Dendritic cell treated with granulocyte-macrophage colony-stimulating factor and Interleukin-4, amounts not matched to agents 40 ng/mL and 50 ng/mL, for 4 days (primary cell): Measurements from ENCODE around the gene KRTAP16-1.
"Not testable (repeated sequence)": the region's sequence is repeated elsewhere in the genome, so short reads cannot be mapped to it uniquely, and the experiment has no call there.

Source experiments
- H3K27ac Mint-ChIP-seq: one replicate; pipeline ENCODE4 v1.8.0; 2022; ENCODE audit warnings: mild to moderate bottlenecking, mixed read lengths
- H3K27me3 Mint-ChIP-seq: one replicate; pipeline ENCODE4 v1.8.0; 2022; ENCODE audit warnings: mild to moderate bottlenecking, mixed read lengths
- H3K36me3 Mint-ChIP-seq: one replicate; pipeline ENCODE4 v1.8.0; 2022; ENCODE audit warnings: low read depth, mixed read lengths
- H3K4me1 Mint-ChIP-seq: one replicate; pipeline ENCODE4 v1.8.0; 2022; ENCODE audit warnings: low read depth, mixed read lengths
- H3K4me3 Mint-ChIP-seq: one replicate; pipeline ENCODE4 v1.8.0; 2022; ENCODE audit warnings: mild to moderate bottlenecking, moderate library complexity, mixed read lengths
- H3K9me3 Mint-ChIP-seq: one replicate; pipeline ENCODE4 v1.8.0; 2022; ENCODE audit warnings: mixed read lengths
- intact Hi-C: fragments of 100-400 bp; cut with micrococcal nuclease; formaldehyde crosslinking; loops from one replicate; pipeline ENCODE4 v1.15.0; 2022

KRTAP16-1 gene

DNA sequence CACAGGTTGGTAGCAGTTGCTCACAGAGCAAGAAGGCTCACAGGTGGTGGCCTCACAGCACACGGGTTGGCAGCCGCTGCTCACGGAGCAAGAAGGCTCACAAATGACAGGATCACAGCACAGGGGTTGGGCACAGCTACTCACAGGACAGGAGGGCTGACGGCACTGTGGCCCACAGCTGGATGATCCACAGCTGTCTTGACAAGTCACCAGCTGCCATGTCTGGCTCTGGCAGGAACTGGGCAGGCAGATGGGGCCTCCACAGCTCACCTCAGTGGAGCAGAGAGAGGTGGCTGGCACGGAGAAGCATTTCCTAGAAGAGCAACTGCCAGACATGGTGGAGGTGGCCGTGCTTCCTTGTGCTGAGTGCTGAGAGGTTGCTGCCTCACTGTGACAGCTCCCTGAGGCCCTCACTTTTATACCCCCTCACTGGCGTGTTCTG lies at the start of gene KRTAP16-1:
Gene KRTAP16-1, minus strand, starts transcription at position 392 of the 442 bp plus-strand sequence. Its CDS starts 56 bp downstream, at position 336.
- peak within 1 kb of the TSS; percentile 44 for H3K4me3 Mint-ChIP-seq
- H3K9me3 Mint-ChIP-seq: peaks cover 28% of the 10 kb centered on the region
- H3K27ac Mint-ChIP-seq: peak within 1 kb of the TSS; percentile 23
- H3K36me3 Mint-ChIP-seq: no peaks in the 10 kb centered on the region
- peaks cover 20% of the 10 kb centered on the region for H3K4me1 Mint-ChIP-seq
- H3K27me3 Mint-ChIP-seq: peaks cover 16% of the 10 kb centered on the region
- intact Hi-C loops: no loop called here

GRCh38 chr17:41354536-41354935 lies 45.4 kb upstream of the KRTAP16-1 start:
- Mint-ChIP-seq H3K4me3 (no peak overlapping the region), H3K4me1 (no peaks in the 10 kb centered on the region), H3K27me3 (peaks cover 9% of the 10 kb centered on the region), H3K9me3 (no peaks in the 10 kb centered on the region), H3K27ac (no peak overlapping the region), H3K36me3 (no peaks in the 10 kb centered on the region)
- intact Hi-C loops: no loop called here

GRCh38 chr17:41352597-41353366 lies 43.7 kb upstream of the KRTAP16-1 start:
- no peaks in the 10 kb centered on the region for H3K36me3 Mint-ChIP-seq
- intact Hi-C loops: no loop called here

DNA sequence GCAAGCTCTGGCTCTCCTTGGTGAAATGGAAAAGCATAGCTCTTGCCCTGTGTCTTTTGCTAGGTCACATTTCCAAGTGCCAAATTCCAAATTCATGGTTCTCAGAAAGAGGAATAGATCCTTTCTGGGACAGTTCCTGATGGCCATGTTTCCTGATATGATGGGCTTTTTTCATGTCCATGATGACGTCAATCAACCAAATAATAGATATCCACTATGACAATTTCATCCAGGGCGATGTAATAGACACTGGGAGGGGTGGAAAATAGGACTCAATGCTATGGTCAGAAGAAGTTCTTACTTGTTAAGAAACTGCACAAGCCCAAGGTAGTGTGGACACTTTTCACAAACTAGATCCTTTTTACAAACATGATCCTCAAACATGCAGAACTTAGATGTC lies 42.1 kb upstream of the KRTAP16-1 start:
- Mint-ChIP-seq H3K4me3 (no peak overlapping the region), H3K4me1 (no peaks in the 10 kb centered on the region), H3K27me3 (peaks cover 5% of the 10 kb centered on the region), H3K9me3 (no peaks in the 10 kb centered on the region), H3K27ac (no peak overlapping the region), H3K36me3 (no peaks in the 10 kb centered on the region)
- intact Hi-C loops: no loop called here

More at GRCh38 chr17:41352597-41353366, 43.7 kb upstream of the KRTAP16-1 start:
- Mint-ChIP-seq H3K4me3 (no peak overlapping the region), H3K27me3 (peaks cover 7% of the 10 kb centered on the region), H3K4me1 (no peaks in the 10 kb centered on the region), H3K27ac (no peak overlapping the region), H3K9me3 (no peaks in the 10 kb centered on the region)

GRCh38 chr17:41350381-41350878 lies 41.3 kb upstream of the KRTAP16-1 start, which contains the start of gene KRT33A:
Gene KRT33A (minus strand): TSS chr17:41350828. CDS start chr17:41350767, 61 bp downstream.
- not testable (repeated sequence) for H3K4me1 Mint-ChIP-seq

DNA sequence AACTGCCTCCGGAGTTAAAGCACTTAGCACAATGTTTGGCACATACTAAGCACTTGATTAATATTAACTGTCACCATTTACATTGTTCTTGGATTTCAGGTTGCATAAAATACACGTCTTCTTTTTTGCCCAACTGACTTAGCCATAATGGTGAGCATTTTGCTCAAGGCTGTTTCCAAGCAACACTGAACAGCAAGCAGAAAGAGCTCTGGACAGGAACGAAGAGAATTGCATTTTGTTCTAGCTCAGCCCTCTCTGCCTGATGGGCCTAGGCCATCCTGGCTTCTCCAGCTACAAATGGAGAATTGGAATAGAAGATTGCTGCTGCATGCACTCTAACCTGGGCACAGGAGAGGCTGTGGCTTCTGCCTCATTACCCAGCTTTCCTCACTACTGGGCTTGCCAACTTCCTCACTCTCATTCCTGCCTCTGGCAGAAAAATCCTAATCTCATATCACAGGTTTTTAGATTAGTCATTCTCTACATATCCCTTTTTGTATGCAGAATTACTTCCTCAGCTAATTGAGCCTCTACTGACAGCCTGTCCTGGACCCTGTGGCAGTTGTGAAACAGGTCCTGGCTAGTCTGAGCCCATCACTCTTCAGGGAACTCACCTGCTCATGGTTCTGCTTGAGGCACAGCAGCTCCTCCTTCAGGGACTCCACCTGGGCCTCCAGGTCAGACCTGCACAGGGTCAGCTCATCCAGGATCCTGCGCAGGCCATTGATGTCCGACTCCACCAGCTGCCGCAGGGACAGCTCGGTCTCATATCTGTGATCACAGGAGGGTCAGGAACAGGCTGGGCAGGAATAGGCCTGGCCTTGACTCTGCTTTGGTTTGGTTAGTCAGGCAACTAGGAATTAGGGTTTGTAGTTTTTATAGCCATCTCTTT lies 39.0 kb upstream of the KRTAP16-1 start:
- Mint-ChIP-seq H3K27ac (no peak overlapping the region), H3K9me3 (peaks cover 5% of the 10 kb centered on the region), H3K4me3 (no peak overlapping the region), H3K4me1 (no peaks in the 10 kb centered on the region), H3K27me3 (peaks cover 5% of the 10 kb centered on the region), H3K36me3 (no peaks in the 10 kb centered on the region)
- intact Hi-C loops: no loop called here

More at GRCh38 chr17:41350381-41350878, 41.3 kb upstream of the KRTAP16-1 start, which contains the start of gene KRT33A:
- H3K9me3 Mint-ChIP-seq, H3K27ac Mint-ChIP-seq, H3K27me3 Mint-ChIP-seq, H3K4me3 Mint-ChIP-seq, intact Hi-C loops, H3K36me3 Mint-ChIP-seq: not testable (repeated sequence)

- H3K4me1 Mint-ChIP-seq, intact Hi-C loops, H3K36me3 Mint-ChIP-seq, H3K27me3 Mint-ChIP-seq, H3K27ac Mint-ChIP-seq, H3K4me3 Mint-ChIP-seq: not testable (repeated sequence)
- peaks cover 19% of the 10 kb centered on the region for H3K9me3 Mint-ChIP-seq
These were observed 37.3 kb upstream of the KRTAP16-1 start for GRCh38 chr17:41346421-41346820.

DNA sequence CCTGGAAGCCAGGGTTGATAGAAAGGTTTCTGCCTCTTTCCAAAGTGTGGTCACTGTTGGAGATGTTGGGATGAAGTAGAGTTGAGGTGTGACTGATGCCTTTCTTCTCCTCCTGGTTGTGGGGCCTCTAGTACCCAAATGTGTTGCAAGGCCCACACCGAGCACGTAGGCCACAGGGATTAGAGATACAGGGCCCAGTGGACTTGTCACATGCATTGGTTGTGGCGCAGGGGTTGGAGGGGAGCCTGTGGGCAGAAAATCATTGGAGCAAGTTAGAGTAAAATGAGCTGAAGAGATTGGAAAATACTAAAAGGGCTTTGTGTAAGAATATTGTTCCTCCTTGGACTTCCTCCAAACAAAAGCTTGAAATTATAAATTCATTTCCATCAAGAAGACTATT lies 36.9 kb upstream of the KRTAP16-1 start:
- Mint-ChIP-seq H3K36me3 (no peaks in the 10 kb centered on the region), H3K4me3 (no peak overlapping the region), H3K4me1 (peaks cover 2% of the 10 kb centered on the region), H3K9me3 (peaks cover 19% of the 10 kb centered on the region), H3K27ac (no peak overlapping the region), H3K27me3 (no peaks in the 10 kb centered on the region)
- intact Hi-C loops: no loop called here

GRCh38 chr17:41343029-41343428 lies 33.9 kb upstream of the KRTAP16-1 start:
- peaks cover 25% of the 10 kb centered on the region for H3K4me1 Mint-ChIP-seq
- no peak overlapping the region for H3K27ac Mint-ChIP-seq
- H3K27me3 Mint-ChIP-seq: no peaks in the 10 kb centered on the region
- H3K9me3 Mint-ChIP-seq: peaks cover 19% of the 10 kb centered on the region
- no peaks in the 10 kb centered on the region for H3K36me3 Mint-ChIP-seq
- intact Hi-C loops: no loop called here
- H3K4me3 Mint-ChIP-seq: no peak overlapping the region

GRCh38 chr17:41340934-41341861 lies 32.1 kb upstream of the KRTAP16-1 start:
- no peaks in the 10 kb centered on the region for H3K36me3 Mint-ChIP-seq
- no peaks in the 10 kb centered on the region for H3K27me3 Mint-ChIP-seq
- peaks cover 25% of the 10 kb centered on the region for H3K4me1 Mint-ChIP-seq
- H3K27ac Mint-ChIP-seq: no peak overlapping the region
- H3K4me3 Mint-ChIP-seq: no peak overlapping the region
- intact Hi-C loops: no loop called here
- H3K9me3 Mint-ChIP-seq: peaks cover 19% of the 10 kb centered on the region

DNA sequence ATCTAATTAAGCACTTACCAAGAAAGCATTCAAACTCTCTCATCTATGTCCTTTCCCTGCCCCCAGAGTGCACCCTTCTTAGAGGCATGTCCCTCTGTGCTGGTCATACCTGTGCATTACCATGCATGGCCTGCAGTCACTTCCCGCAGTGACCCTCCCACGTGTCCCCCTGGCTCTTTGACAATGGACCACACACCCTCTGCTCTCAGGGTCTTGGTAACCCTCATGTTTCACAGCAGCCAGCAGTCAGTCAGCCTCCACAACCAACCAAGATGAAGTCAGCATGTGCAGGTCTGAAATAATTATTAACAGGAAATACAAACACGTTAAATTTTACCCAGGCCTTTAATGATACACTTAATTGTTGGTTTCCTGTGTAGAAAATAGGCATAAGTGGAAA lies 31.4 kb upstream of the KRTAP16-1 start:
- Mint-ChIP-seq H3K4me3 (no peak overlapping the region), H3K36me3 (no peaks in the 10 kb centered on the region), H3K27me3 (peaks cover 3% of the 10 kb centered on the region), H3K27ac (no peak overlapping the region), H3K9me3 (peaks cover 19% of the 10 kb centered on the region), H3K4me1 (peaks cover 25% of the 10 kb centered on the region)
- intact Hi-C loops: no loop called here

DNA sequence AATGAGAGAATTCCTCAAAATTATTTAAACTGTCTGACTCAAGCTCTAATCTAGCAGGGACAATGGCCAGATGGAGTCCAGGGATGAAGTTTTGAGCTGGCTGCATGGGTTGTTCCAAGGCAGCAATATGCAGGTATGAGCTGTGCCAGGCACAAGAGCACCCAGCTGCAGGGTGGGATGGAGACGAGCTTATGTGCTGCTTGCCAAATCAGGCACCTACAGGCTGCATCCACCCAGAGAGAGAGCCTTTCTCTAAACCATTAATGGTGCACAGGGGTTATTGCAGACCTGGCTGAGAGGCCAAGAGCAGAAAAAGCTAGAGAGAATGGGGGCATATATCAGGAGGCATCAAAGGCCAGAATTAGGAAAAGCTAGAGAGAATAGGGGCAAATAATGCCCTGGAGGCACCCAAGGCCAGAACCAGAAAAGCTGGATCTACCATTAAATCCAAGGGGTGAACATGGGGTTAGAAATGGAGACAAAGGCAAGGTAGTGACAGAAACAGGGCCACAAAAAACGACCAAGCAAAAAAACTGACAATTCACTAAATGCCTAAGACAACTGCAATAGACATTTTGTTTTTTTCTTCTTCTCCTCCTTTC lies 30.6 kb upstream of the KRTAP16-1 start:
- intact Hi-C loops: no loop called here
- Mint-ChIP-seq H3K27ac (no peak overlapping the region), H3K4me3 (no peak overlapping the region), H3K9me3 (peaks cover 19% of the 10 kb centered on the region), H3K36me3 (no peaks in the 10 kb centered on the region), H3K4me1 (peaks cover 25% of the 10 kb centered on the region), H3K27me3 (peaks cover 4% of the 10 kb centered on the region)

- H3K4me1 Mint-ChIP-seq: peaks cover 25% of the 10 kb centered on the region
- peaks cover 4% of the 10 kb centered on the region for H3K27me3 Mint-ChIP-seq
- no peak overlapping the region for H3K4me3 Mint-ChIP-seq
- H3K9me3 Mint-ChIP-seq: peaks cover 19% of the 10 kb centered on the region
- no peaks in the 10 kb centered on the region for H3K36me3 Mint-ChIP-seq
- intact Hi-C loops: no loop called here
- no peak overlapping the region for H3K27ac Mint-ChIP-seq
These were observed 29.9 kb upstream of the KRTAP16-1 start for GRCh38 chr17:41338961-41339485.
